Psoas muscle (tissue), 8 donors: ENCODE results near the gene DHRS12. TPM values are rescaled to one million over a fixed set of nuclear protein-coding genes. Genes with fewer than 3 reads are reported as not detected.
"Not testable (repeated sequence)": the region's sequence is repeated elsewhere in the genome, so short reads cannot be mapped to it uniquely, and the experiment has no call there.

Source experiments
- ATAC-seq, 4 donors: fragments of 200-7000 bp; cut with Tn5 transposase; one replicate each; pipeline ENCODE4 v1.9.1; 2020; ENCODE audit warnings: moderate library complexity in 3 of 4, mild to moderate bottlenecking in 2 of 4
- DNase-seq, 2 donors: peaks; one replicate each; pipeline ENCODE4 v3.0.0-alpha.2; 2020
- H3K27ac ChIP-seq: fragments of 200-600 bp; one replicate; pipeline ENCODE4 v1.8.0; 2022
- H3K27me3 ChIP-seq, 3 donors: fragments of 200-600 bp in 1 of 3; one replicate each; pipeline versions ENCODE4 v1.6.1 to v1.8.0; 2013 to 2022; ENCODE audit warnings: low read length in 2 of 3, mild to moderate bottlenecking in 2 of 3, moderate library complexity in 1 of 3; ENCODE audit not compliant: insufficient read depth in 3 of 3
- H3K36me3 ChIP-seq, 2 donors: fragments of 200-600 bp in 1 of 2; one replicate each; pipeline versions ENCODE4 v1.6.1 to v1.8.0; 2013 to 2022; ENCODE audit warnings: low read depth in 1 of 2, mild to moderate bottlenecking in 1 of 2, moderate library complexity in 1 of 2; ENCODE audit not compliant: insufficient read depth in 1 of 2
- H3K4me1 ChIP-seq: fragments of 200-600 bp; one replicate; pipeline ENCODE4 v1.8.0; 2022
- H3K4me3 ChIP-seq: fragments of 200-600 bp; one replicate; pipeline ENCODE4 v1.8.0; 2022; ENCODE audit warnings: mild to moderate bottlenecking
- H3K9me3 ChIP-seq: fragments of 200-600 bp; one replicate; pipeline ENCODE4 v1.8.0; 2022
- CTCF ChIP-seq: fragments of 200-600 bp; IDR thresholded peaks from one replicate; pipeline ENCODE4 v1.8.0; 2022; ENCODE audit warnings: antibody characterized with exemption
- WGBS, 3 donors: extraction: QIAGEN DNeasy Blood & Tissue Kit; methylation state at CpG; one replicate each; pipeline versions ENCODE4 v1.1.6 to v1.1.7; 2013; 5-methylcytosine and 5-hydroxymethylcytosine counted together
- intact Hi-C, 2 donors: fragments of 100-400 bp; cut with DNase I; formaldehyde crosslinking; loops; one replicate each; pipeline versions ENCODE4 v1.11.0 to v1.14.2; 2022
- polyA plus RNA-seq, 3 donors: library from polyadenylated mRNA; stranded (reverse); fragments of 200-250 nt; gene quantifications; one replicate each; pipeline ENCODE4 v1.2.3, GENCODE V29; 2013
- total RNA-seq, 4 donors: library from RNA; stranded (reverse); fragmentation: NEBNext Ultra II Directional in 2 of 4; extraction: Animal tissue kit (Norgen Biotek cat#: 25700) in 2 of 4; gene quantifications; one replicate each; pipeline versions ENCODE4 v1.2.1 to v1.2.4, GENCODE V29; 2021 to 2023
- donor health status: healthy with polysubstance abuse.
- donor health status: DM: no; HTN: no; CAD: no; lungs with moderate emphysema.
- donor health status: Bipolar disorder and iron deficiency.
- donor health status: healthy.
- donor health status: DM: yes; HTN: yes; CAD: no.
- donor health status: DM: no; HTN: no; CAD: no.
- donor health status: DM: no; HTN: no; CAD: no.
- donor health status: DM: yes; HTN: yes; CAD: no.

The DHRS12 gene
- total and polyA plus RNA-seq, 7 donors = 3.4 to 10.1 (median 4.9) TPM

DNA sequence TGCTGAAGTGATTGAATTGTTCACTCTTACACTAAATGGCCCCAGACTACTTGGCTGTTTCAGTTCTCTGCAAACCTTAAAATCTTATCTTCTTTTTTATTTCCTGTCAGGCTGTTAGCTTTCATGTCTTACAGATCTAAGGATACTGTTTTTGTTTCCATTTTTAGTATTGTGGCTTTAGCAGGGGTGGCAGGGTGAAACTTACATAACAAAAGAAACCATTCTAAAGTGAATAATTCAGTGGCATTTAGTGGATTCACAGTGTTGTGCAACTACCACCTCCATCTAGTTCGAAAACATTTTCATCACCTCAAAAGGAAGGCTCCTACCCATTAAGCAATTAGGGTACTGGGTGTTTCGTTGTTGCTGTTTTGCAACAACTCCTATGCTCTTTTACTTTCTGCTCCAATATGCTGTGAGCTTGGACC is 21.2 kb upstream of the DHRS12 start:
- H3K9me3 ChIP-seq = no peaks in the 10 kb centered on the region
- H3K4me1 ChIP-seq = peaks cover 6% of the 10 kb centered on the region
- no peak overlapping the region for H3K27ac ChIP-seq
- H3K27me3 ChIP-seq = no peaks in the 10 kb centered on the region
- no peak for DNase-seq
- WGBS, 3 donors = 62 to 80% (median 68%) methylated on average over 2 of the region's 2 CpGs
- intact Hi-C loops = no loop called here
- TF ChIP-seq CTCF = no peak
- H3K36me3 ChIP-seq = no peaks in the 10 kb centered on the region
- ATAC-seq = peak in 1 of 4 donors; percentile 36
- H3K4me3 ChIP-seq = no peak overlapping the region

DNA sequence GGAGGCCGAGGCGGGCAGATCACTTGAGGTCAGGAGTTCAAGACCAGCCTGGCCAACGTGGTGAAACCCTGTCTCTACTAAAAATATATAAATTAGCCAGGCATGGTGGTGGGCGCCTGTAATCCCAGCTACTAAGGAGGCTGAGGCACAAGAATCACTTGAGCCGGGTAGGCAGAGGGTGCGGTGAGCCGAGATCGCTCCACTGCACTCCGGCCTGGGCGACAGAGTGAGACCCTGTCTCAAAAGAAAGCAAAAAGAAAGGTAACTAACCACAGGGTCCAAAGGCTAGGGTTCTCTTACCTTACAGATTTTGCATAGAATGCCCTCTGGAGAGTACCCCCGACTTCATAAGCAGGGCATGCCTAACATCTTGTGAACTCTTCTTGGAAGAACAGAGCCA is 20.7 kb upstream of the DHRS12 start:
- H3K9me3 ChIP-seq, DNase-seq, H3K36me3 ChIP-seq, H3K4me3 ChIP-seq, ATAC-seq, H3K27ac ChIP-seq, H3K4me1 ChIP-seq, H3K27me3 ChIP-seq, intact Hi-C loops: not testable (repeated sequence)
- 79 to 88% (median 88%) methylated on average over 11 of the region's 11 CpGs for WGBS, 3 donors

- no peak for TF ChIP-seq CTCF
- Histone ChIP-seq H3K4me3 (no peak overlapping the region), H3K4me1 (peaks cover 9% of the 10 kb centered on the region), H3K36me3 (no peaks in the 10 kb centered on the region), H3K27ac (no peak overlapping the region), H3K9me3 (no peaks in the 10 kb centered on the region), H3K27me3 (no peaks in the 10 kb centered on the region)
- no peak for ATAC-seq
- WGBS, 3 donors = 46 to 53% (median 46%) methylated on average over 2 of the region's 2 CpGs
- intact Hi-C loops = no loop called here
- no peak for DNase-seq
Measured at GRCh38 chr13:51823863-51824262, 19.9 kb upstream of the DHRS12 start.

- Histone ChIP-seq H3K27ac (no peak overlapping the region), H3K9me3 (no peaks in the 10 kb centered on the region), H3K27me3 (no peaks in the 10 kb centered on the region), H3K36me3 (no peaks in the 10 kb centered on the region), H3K4me1 (peaks cover 14% of the 10 kb centered on the region), H3K4me3 (no peak overlapping the region)
- WGBS, 3 donors = 64 to 77% (median 76%) methylated on average over 2 of the region's 2 CpGs
- no peak for ATAC-seq
- no peak for DNase-seq
- intact Hi-C loops = no loop called here
- no peak for TF ChIP-seq CTCF
Measured at GRCh38 chr13:51823359-51823758, 19.4 kb upstream of the DHRS12 start.

- no peak for TF ChIP-seq CTCF
- H3K4me1 ChIP-seq = peaks cover 15% of the 10 kb centered on the region
- ATAC-seq (no peak), DNase-seq (no peak)
- no peaks in the 10 kb centered on the region for H3K36me3 ChIP-seq
- H3K4me3 ChIP-seq = no peak overlapping the region
- WGBS, 3 donors = 77 to 81% (median 79%) methylated on average over 13 of the region's 13 CpGs
- no peak overlapping the region for H3K27ac ChIP-seq
- intact Hi-C loops = no loop called here
- no peaks in the 10 kb centered on the region for H3K27me3 ChIP-seq
- no peaks in the 10 kb centered on the region for H3K9me3 ChIP-seq
Measured at GRCh38 chr13:51822106-51822815, 18.3 kb upstream of the DHRS12 start.
